HEK293T (cell line): ENCODE measurements around the gene HOXA5.

ENCODE experiments used
- CTCF ChIA-PET: fragments of 350-600 bp; formaldehyde crosslinking; extraction: SDS; loops from one replicate; lab custom pipeline; 2021; ENCODE audit warnings: antibody characterized with exemption, inconsistent platforms; lab: Yijun Ruan, JAX
- POLR2A ChIA-PET: fragments of 350-600 bp; formaldehyde crosslinking; extraction: SDS; loops from one replicate; lab custom pipeline; 2020; ENCODE audit warnings: antibody characterized with exemption, inconsistent platforms; lab: Yijun Ruan, JAX
- DNase-seq: peaks from one replicate; pipeline ENCODE4 v3.0.0; 2012; ENCODE audit warnings: mixed read lengths; ENCODE audit errors: extremely low spot score
- ARNT ChIP-seq: fragments of 450-650 bp; IDR thresholded peaks from 2 replicates; pipeline ENCODE4 v1.6.1; 2017; ENCODE audit warnings: mild to moderate bottlenecking
- BHLHE40 ChIP-seq: fragments of 450-650 bp; IDR thresholded peaks from 2 replicates; pipeline ENCODE4 v1.6.1; 2016; ENCODE audit warnings: mild to moderate bottlenecking, moderate library complexity, borderline replicate concordance
- CTBP1 ChIP-seq: fragments of 450-650 bp; IDR thresholded peaks from 2 replicates; pipeline ENCODE4 v1.6.1; 2016; ENCODE audit warnings: borderline replicate concordance
- ELF4 ChIP-seq: fragments of 450-650 bp; IDR thresholded peaks from 2 replicates; pipeline ENCODE4 v1.6.1; 2017; ENCODE audit warnings: antibody characterized with exemption
- FOXA1 ChIP-seq: fragments of 450-650 bp; IDR thresholded peaks from 2 replicates; pipeline ENCODE4 v1.6.1; 2016; ENCODE audit warnings: mild to moderate bottlenecking
- FOXK2 ChIP-seq: fragments of 450-650 bp; IDR thresholded peaks from 2 replicates; pipeline ENCODE4 v1.6.1; 2016; ENCODE audit warnings: mild to moderate bottlenecking
- FOXM1 ChIP-seq: fragments of 450-650 bp; IDR thresholded peaks from 2 replicates; pipeline ENCODE4 v1.6.1; 2017; ENCODE audit warnings: mild to moderate bottlenecking, borderline replicate concordance
- HDGF ChIP-seq: fragments of 450-650 bp; IDR thresholded peaks from 2 replicates; pipeline ENCODE4 v1.6.1; 2017; ENCODE audit warnings: antibody characterized with exemption, borderline replicate concordance
- L3MBTL2 ChIP-seq: fragments of 450-650 bp; conservative IDR thresholded peaks from 2 replicates; pipeline ENCODE4 v1.6.1; 2016; ENCODE audit warnings: mild to moderate bottlenecking
- LEF1 ChIP-seq: fragments of 450-650 bp; IDR thresholded peaks from 2 replicates; pipeline ENCODE4 v1.6.1; 2017; ENCODE audit warnings: mild to moderate bottlenecking, borderline replicate concordance
- NFRKB ChIP-seq: fragments of 450-650 bp; IDR thresholded peaks from 2 replicates; pipeline ENCODE4 v1.6.1; 2016; ENCODE audit warnings: mild to moderate bottlenecking, moderate library complexity
- PKNOX1 ChIP-seq: fragments of 450-650 bp; IDR thresholded peaks from 2 replicates; pipeline ENCODE4 v1.6.1; 2016
- SP1 ChIP-seq: fragments of 450-650 bp; IDR thresholded peaks from 2 replicates; pipeline ENCODE4 v1.6.1; 2017
- SUZ12 ChIP-seq: fragments of 450-650 bp; IDR thresholded peaks from 2 replicates; pipeline ENCODE4 v1.6.1; 2016; ENCODE audit warnings: mild to moderate bottlenecking
- TARDBP ChIP-seq: fragments of 450-650 bp; IDR thresholded peaks from 2 replicates; pipeline ENCODE4 v1.6.1; 2016
- ZNF384 ChIP-seq: fragments of 450-650 bp; IDR thresholded peaks from 2 replicates; pipeline ENCODE4 v1.6.1; 2016

Gene HOXA5

GRCh38 chr7:27131390-27131819 lies 12.1 kb downstream of the HOXA5 start:
- no peak for TF ChIP-seq ZNF384
- no peak for TF ChIP-seq ARNT
- no peak for TF ChIP-seq LEF1
- TF ChIP-seq FOXA1, result no peak
- no peak for TF ChIP-seq FOXK2
- TF ChIP-seq L3MBTL2, result no peak
- TF ChIP-seq ELF4, result no peak
- TF ChIP-seq HDGF, result no peak
- no peak for TF ChIP-seq BHLHE40
- no peak for TF ChIP-seq TARDBP
- no peak for TF ChIP-seq PKNOX1
- no peak for TF ChIP-seq SUZ12
- no peak for TF ChIP-seq SP1
- no peak for TF ChIP-seq CTBP1
- POLR2A ChIA-PET, result interaction anchor here (0.8 to 5.3 kb wide), 18 partner anchors 10 to 1269 kb away, joined by 3 to 103 read pairs (median 4); partner anchors contain the start of genes HOXA5, HOXA7 and SKAP2
- no peak for DNase-seq
- CTCF ChIA-PET, result interaction anchor here (1.4 kb wide), 1 partner anchor 48 kb away, joined by 3 read pairs; no protein-coding TSS in a partner anchor

DNA sequence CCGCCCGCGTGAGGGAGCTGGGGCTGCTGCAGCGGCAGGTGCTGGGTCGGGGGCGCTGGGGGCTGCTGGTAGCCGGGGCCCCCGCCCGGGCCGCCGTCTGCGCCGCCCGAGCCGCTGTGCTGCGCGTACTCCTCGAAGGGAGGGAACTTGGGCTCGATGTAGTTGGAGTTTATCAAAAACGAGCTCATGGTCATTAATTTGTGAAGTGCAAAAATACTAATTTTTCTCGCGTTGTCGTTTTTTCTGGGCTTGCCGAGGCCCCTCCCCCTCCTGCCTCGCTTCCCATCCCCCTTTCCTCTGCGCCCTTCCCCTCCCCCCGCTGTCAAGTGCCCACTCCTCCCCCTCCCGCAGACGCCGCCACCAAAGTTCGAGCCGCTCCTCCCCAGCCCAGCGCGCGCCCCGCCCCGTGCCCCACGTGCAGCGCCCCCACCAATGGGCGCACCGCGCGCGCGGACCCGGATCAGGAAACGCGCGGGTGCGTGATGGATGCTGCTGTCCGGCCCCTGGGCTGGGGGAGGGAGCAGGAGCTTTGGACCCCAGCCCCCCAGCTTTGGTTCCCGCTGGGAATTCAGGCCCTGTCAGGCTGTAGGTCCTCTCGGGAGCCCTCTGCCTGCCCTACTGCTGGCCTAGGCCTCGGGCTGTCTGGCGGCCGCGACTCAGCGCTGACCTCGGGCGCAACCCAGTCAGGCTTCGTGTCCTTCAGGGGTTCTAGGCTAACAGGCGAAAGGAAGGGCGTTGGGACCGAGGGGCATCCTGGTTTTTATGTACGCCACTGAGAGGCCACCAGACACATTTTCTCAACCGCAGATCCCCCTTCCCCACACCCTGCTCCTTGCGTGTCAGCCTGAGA lies 12.7 kb downstream of the HOXA5 start, which contains the start of gene HOXA4:
TSS of gene HOXA4 (minus strand) at position 218 of the 850 bp plus-strand sequence. CDS start at position 194, 24 bp downstream.
- CTCF ChIA-PET, result interaction anchor here (1.4 kb wide), 2 partner anchors 11 to 48 kb away, joined by 3 read pairs; no protein-coding TSS in a partner anchor
- POLR2A ChIA-PET, result interaction anchor here (0.7 to 5.3 kb wide), 19 partner anchors 10 to 1269 kb away, joined by 3 to 103 read pairs (median 4); partner anchors contain the start of genes HOXA5, HOXA7 and SKAP2
- no peak for TF ChIP-seq BHLHE40
- TF ChIP-seq ARNT, result 0 out of 2 replicates have a peak, but pooled peaks have one; percentile 37
- no peak for TF ChIP-seq TARDBP
- TF ChIP-seq HDGF, result peak; percentile 69; the same call in 1 of the 2 replicates
- 0 out of 2 replicates have a peak, but pooled peaks have one; percentile 31 for TF ChIP-seq PKNOX1
- peak; percentile 83 for TF ChIP-seq L3MBTL2
- DNase-seq, result peak; percentile 78

DNA sequence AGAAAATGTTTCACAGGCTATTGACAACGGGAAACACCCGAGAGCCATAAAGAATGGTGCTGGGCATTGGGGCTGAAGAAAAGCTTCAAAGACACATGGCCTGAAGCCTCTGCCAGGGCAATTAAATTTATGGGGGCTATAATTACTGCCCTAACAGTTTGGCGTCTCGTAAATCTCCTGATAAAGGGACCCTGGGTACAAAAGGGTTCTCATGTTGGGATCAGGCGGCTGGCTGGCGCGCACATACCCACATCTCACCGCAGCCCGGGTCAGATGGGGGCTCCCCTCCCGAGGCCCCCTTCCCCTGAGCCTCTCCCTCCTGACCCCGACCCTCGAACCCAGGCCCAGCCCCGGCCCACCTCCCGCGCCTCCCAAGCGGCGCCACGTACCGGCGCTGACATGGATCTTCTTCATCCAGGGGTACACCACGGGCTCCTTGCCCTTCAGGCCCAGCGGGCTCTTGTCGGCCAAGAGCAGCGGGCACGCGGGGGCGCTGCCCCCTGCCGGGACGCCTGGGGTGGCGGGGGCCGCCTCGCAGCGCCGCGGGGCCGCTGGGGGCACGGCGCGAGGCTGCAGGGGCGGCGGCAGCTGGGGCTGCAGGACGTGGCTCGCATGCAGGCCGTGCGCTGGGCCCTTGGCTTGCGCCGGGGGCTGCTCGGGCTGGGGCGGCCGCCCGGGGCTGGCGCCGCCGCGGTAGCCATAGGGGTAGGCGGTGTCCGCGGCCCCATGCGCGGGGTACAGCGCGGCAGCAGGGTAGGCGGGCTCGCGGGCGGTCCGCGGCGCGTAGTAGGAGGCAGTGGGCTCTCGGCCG lies 13.5 kb downstream of the HOXA5 start:
- CTCF ChIA-PET, result interaction anchor here (1.4 kb wide), 1 partner anchor 10 kb away, joined by 3 read pairs; no protein-coding TSS in a partner anchor

DNA sequence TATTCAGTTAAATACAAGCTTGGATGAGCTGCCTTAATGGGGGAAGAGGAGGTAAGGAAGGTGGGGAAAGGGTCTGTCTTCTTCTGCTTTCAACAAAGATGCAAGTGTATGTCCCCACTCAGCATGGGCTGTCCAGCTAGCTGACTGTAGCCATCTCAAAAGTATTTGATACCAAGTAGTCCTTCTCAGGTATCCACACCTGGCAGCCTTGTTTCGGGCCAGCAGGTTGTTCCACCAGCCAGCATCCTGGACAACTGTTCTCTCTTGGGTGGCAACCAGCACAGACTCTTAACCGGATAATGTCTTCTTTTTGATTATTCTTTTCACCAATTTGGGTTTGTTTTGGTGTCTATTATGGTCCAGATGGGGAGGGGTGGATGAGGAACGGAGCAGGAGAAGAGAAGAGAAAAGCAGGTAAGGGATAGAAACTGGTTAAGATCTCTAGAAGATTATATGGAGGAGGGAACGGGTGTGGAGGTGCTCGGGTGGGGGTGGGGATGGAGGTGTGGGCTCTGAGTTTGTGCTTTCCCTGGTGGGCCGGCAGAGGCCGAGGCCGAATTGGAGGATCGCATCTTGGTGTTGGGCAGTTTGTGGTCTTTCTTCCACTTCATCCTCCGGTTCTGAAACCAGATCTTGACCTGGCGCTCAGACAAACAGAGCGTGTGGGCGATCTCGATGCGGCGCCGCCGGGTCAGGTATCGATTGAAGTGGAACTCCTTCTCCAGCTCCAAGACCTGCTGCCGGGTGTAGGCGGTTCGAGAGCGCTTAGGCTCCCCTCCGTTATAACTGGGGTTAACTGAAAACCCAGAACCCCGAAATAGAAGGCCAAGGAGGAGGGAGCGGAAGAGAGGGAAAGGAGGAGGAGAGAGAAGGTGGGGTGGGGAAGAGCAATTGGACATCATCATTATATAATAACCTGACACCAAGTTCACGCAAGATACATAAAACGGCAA lies 14.4 kb downstream of the HOXA5 start:
- no peak for DNase-seq
- ChIA-PET CTCF (interaction anchor here (1.3 kb wide), 1 partner anchor 32 kb away, joined by 5 read pairs; no protein-coding TSS in a partner anchor), POLR2A (interaction anchor here (1.0 to 5.3 kb wide), 2 partner anchors 12 to 18 kb away, joined by 3 to 103 read pairs; no protein-coding TSS in a partner anchor)
- TF ChIP-seq LEF1, result no peak
- TF ChIP-seq TARDBP, result no peak
- no peak for TF ChIP-seq ARNT
- no peak for TF ChIP-seq ZNF384
- no peak for TF ChIP-seq HDGF
- no peak for TF ChIP-seq L3MBTL2
- TF ChIP-seq FOXK2, result no peak
- TF ChIP-seq BHLHE40, result no peak
- no peak for TF ChIP-seq FOXM1

More for the DNA sequence above, 13.5 kb downstream of the HOXA5 start:
- no peak for DNase-seq
- POLR2A ChIA-PET, result interaction anchor here (1.9 to 5.3 kb wide), 3 partner anchors 11 to 19 kb away, joined by 8 to 103 read pairs (median 12); no protein-coding TSS in a partner anchor
- TF ChIP-seq FOXM1, result 0 out of 2 replicates have a peak, but pooled peaks have one; percentile 3
- TF ChIP-seq HDGF, result no peak
- no peak for TF ChIP-seq BHLHE40
- no peak for TF ChIP-seq TARDBP
- no peak for TF ChIP-seq SP1
- TF ChIP-seq CTBP1, result peak; percentile 84
- TF ChIP-seq FOXK2, result no peak
- no peak for TF ChIP-seq ZNF384
- 0 out of 2 replicates have a peak, but pooled peaks have one; percentile 68 for TF ChIP-seq LEF1
- peak; percentile 90 for TF ChIP-seq PKNOX1
- no peak for TF ChIP-seq ELF4
- no peak for TF ChIP-seq SUZ12
- no peak for TF ChIP-seq L3MBTL2
- TF ChIP-seq FOXA1, result no peak
- no peak for TF ChIP-seq NFRKB
- TF ChIP-seq ARNT, result peak; percentile 52; the same call in 1 of the 2 replicates
